NCI-H748 treated with DMSO at 0.1 percent for 48 hours (cell line): ENCODE results near the gene ECHS1.
A peak's percentile ranks its signal among the peaks of the same experiment; 100 is the strongest.
"Not testable (repeated sequence)": the region's sequence is repeated elsewhere in the genome, so short reads cannot be mapped to it uniquely, and the experiment has no call there.

Experiments used
- DNase-seq: peaks from one replicate; lab custom pipeline; 2025; lab: John Stamatoyannopoulos, UW

Gene ECHS1

GRCh38 chr10:133399123-133399601 lies 26.0 kb upstream of the ECHS1 start:
- DNase-seq, result no peak

DNA sequence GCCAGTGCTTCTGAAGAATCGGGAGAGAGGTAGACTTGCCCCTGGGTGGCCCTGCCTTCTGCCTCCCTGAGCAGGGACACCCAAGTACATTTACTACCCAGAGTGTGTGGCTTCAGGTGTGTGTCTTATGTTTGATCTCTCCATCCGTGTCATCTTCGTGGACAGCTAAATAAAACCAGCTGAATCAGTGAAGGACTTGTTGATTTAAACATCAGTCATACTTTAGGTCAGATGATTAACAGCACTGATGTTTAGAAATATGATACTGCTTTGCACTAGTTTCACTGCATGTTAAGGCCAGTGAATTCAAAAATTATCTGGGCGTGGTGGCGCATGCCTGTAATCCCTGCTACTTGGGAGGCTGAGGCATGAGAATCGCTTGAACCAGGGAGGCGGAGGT lies 24.8 kb upstream of the ECHS1 start:
- DNase-seq, result no peak

GRCh38 chr10:133396035-133396624 lies 23.0 kb upstream of the ECHS1 start:
- DNase-seq, result no peak

GRCh38 chr10:133394801-133395221 lies 21.7 kb upstream of the ECHS1 start:
- no peak for DNase-seq

DNA sequence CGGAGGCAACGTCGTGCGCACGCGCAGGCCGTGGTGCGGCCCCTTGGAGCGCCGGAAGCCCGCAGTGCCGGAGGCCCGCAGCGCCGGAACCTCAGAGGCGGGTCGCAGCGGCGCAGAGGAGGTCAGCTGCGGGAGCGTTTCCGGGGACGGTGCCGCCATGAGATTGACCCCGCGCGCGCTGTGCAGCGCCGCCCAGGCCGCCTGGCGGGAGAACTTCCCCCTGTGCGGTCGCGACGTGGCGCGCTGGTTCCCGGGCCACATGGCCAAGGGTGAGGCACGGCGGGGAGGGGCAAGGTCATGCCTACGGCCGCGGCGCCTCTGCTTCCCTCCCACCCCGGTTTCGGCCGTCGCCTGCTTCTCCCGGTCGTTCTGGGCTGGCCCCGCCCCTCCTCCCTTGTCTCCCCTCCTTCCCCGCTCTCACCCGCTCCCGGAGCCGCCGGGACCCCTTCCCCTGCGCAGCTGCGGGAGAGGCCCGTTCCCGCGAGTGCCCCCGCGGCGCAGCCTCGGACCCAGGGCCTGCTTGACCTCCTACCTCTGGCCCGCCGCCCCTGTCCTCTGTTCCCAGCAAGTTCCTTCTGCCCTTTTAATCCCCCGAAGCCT lies 21.0 kb upstream of the ECHS1 start, which contains the start of gene MTG1:
Gene MTG1 (plus strand): TSS at position 94 of the 600 bp plus-strand sequence. CDS start 64 bp downstream, at position 158.
- DNase-seq, result peak; percentile 75

GRCh38 chr10:133393401-133394063 lies 20.4 kb upstream of the ECHS1 start:
- DNase-seq, result no peak

DNA sequence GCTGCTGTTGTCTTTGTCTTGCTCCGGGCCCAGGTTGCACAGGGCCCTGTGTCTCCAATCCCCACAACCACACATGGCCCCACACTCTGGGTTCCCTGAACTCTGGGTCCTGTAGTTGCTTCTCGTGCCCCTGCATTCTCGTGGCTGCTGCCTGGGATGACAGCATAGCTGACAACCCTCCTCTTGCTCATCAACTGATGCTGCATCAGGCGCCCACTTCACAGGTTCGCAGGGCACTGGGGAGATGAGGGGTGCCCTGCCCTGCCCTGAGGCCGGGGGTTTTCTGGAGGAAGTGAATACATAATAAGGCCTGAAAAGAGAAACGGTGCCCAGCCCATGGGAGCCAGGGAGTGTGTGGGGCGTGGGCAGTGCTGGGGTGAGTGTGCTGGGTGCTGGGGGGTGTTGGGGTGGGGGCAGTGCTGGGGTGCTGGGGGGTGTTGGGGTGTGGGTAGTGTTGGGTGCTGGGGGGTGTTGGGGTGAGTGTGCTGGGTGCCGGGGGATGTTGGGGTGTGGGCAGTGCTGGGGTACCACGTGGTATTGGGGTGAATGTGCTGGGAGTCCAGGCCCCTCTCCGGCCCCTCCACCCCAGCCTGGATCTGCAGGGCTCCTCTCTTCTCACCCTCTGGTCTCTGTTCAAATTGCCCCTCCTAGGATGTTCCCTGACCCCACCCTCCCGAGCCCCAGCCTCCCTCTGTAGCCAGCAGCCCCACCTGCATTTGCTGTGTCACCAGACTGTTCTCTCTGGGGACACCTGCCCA lies 18.8 kb upstream of the ECHS1 start:
- no peak for DNase-seq

GRCh38 chr10:133391249-133391635 lies 18.1 kb upstream of the ECHS1 start:
- DNase-seq, result no peak

GRCh38 chr10:133390597-133391248 lies 17.6 kb upstream of the ECHS1 start:
- DNase-seq, result no peak

DNA sequence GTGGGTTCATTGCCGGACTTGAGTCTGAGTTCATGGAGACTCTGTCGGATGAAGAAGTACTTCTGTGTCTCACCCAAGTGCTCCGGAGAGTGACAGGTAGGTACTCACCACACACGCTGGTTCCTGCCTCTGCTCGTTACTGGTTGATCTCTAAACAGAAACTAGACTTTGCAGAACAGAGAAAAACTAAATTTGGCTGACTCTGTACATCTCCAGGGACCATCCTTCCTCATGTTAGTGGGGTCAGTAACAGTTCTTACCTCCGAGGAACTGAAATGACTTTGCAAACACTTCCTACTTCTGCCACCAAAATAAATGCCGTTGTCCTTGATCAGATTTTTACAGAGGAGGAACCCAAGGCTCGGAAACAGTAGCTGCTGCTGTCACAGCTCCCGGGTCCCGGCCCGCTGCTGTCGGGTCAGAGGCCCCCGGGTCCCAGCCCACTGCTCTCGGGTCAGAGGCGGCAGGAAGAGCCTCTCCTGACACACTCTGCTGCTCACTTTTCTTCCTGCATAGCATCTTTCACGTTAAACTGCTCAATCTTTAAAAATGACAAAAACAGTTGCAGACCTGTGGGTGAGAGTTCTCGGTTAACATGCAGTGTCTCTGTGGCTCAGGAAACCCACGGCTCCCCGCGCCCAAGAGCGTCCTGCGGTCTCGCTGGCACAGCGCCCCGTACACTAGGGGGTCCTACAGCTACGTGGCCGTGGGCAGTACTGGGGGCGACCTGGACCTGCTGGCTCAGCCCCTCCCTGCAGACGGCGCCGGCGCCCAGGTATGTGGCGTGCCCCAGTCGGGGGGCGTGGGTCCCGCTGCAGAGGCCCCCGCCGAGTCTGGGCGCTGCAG lies 16.0 kb upstream of the ECHS1 start:
- DNase-seq, result no peak

DNA sequence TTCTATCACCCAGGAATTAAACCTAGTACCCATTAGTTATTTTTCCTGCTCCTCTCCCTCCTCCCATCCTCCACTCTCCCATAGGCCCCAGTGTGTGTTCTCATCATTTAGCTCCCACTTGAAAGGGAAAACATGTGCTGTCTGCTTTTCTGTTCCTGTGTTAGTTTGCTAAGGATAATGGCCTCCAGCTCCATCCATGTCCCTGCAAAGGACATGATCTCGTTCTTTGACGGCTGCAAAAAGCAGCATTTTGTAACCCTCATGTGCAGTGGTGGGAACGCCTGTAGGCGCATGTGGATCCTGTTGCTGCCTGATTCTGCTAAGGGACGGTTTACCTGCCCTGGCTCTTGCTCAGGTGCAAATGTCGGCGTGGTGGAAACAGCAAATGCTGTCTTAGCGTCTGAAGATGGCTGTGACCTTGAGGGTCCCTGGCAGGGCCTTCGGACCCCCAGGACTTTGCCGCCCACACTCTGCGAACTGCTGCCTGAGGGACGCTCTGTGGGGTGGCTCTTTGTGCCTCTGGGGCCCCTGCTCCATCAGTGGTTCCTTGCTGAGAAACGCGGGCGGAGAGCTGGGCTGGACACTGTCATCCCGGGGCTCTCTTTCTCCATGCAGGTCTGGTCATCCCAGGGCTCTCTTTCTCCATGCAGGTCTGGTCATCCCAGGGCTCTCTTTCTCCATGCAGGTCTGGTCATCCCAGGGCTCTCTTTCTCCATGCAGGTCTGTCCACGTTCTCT lies 15.2 kb upstream of the ECHS1 start:
- DNase-seq, result no peak

DNA sequence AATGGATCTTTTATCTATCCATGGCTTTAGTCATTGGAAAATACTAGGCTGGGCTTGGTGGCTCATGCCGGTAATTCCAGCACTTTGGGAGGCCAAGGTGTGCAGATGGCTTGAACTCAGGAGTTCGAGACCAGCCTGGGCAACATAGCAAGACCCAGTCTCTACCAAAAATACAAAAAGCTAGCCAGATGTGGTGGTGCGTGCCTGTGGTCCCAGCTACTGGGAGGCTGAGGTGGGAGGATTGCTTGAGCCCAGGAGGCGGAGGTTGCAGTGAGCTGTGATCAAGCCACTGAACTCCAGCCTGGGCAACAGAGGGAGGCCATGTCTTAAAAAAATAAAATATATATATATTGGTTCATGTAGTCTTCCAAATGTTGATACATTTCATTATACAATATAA lies 13.8 kb upstream of the ECHS1 start:
- DNase-seq, result not testable (repeated sequence)

- DNase-seq, result no peak
Observed at GRCh38 chr10:133385214-133385613, 12.1 kb upstream of the ECHS1 start.

GRCh38 chr10:133384071-133384470 lies 10.9 kb upstream of the ECHS1 start:
- no peak for DNase-seq

DNA sequence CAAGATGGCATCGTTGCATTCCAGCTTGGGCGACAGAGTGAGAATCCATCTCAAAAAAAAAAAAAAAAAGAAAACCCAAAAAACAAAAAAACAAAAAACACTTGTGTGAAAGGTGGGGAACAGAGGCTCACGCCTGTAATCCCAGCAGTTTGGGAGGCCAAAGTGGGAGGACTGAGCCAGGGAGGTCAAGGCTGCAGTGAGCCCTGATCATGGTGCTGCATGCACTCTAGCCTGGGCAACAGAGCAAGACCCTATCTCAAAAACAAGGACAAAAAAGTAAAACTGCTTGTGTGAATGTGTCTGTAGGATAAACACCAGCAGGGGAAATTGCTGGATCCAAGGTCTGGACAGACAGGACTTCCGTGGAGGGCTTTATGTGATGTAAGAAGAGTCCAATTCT lies 10.4 kb upstream of the ECHS1 start:
- no peak for DNase-seq

DNA sequence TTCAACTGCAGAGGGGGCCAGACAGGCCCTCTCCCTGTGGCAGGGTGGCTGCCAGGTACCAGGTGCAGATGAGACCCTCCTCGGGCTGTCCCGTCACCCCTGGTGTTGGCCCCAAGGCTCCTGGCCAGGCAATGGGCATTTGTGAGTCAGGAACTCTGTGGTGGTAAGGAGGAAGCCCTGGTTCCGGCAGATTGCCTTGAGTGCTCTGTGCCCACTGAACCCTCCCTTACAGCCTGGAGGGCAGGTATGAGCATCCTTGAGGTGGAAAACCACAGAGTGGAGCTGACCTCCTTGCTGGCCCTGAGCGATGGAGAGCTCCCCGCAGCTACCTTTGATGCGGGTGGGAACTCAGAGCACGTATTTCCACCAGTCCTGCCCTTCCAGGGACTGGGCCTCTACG lies 7.9 kb upstream of the ECHS1 start:
- no peak for DNase-seq

DNA sequence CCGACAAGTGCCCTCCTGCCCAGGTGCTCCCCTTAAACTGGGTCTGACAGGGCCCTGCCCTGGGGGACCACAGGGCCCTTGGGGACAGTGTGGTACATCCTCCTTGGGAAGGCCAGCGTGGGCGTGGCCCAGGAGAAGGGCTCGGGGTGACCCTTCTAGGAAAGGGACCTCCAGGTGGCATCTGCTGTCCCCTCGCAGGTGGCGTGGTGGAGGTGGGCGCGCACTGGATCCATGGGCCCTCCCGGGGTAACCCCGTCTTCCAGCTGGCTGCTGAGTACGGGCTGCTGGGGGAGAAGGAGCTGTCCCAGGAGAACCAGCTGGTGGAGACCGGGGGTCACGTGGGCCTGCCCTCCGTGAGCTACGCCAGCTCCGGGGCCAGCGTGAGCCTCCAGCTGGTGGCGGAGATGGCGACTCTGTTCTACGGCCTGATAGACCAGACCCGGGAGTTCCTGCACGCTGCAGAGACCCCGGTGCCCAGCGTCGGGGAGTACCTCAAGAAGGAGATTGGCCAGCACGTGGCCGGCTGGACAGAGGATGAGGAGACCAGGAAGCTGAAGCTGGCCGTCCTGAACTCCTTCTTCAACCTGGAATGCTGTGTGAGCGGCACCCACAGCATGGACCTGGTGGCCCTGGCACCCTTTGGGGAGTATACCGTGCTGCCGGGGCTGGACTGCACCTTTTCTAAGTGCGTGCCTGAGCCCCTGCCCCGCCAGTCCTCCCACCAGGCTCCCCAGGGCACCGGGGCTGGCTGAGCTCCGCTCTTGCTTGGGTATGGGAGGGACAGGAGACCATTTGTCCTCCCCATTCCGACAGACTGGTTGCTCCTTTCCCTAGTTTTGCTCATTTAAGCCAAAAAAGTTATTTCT lies 6.9 kb upstream of the ECHS1 start:
- DNase-seq, result no peak

GRCh38 chr10:133379152-133379800 lies 6.1 kb upstream of the ECHS1 start, which contains the start of gene PAOX:
TSS of gene PAOX (plus strand) at chr10:133379262. CDS start at chr10:133379317, 55 bp downstream.
- peak; percentile 7 for DNase-seq
